Gastroesophageal sphincter (tissue), 4 donors: Measurements from ENCODE around the gene SGTB. TPM values are rescaled to one million over a fixed set of nuclear protein-coding genes. Genes with fewer than 3 reads are reported as not detected.

Experiments used
- ATAC-seq: fragments of 150-250 bp; one replicate; pipeline ENCODE4 v1.9.1; 2016; ENCODE audit warnings: mild to moderate bottlenecking, moderate library complexity
- H3K27ac ChIP-seq, 4 donors: fragments of 200-600 bp; sonication (generic) in 3 of 4; 1 replicate in 3 of 4; 2 replicates in 1 of 4; pipeline ENCODE4 v1.5.1; 2016 to 2019
- H3K27me3 ChIP-seq: fragments of 200-600 bp; sonication (generic); one replicate; pipeline ENCODE4 v1.5.1; 2019
- H3K36me3 ChIP-seq, 2 donors: fragments of 200-600 bp; sonication (generic); one replicate each; pipeline ENCODE4 v1.5.1; 2019; ENCODE audit warnings: control low read depth in 1 of 2
- H3K4me1 ChIP-seq, 3 donors: fragments of 200-600 bp; sonication (generic); 1 replicate in 2 of 3; 2 replicates in 1 of 3; pipeline ENCODE4 v1.5.1; 2016 to 2019; ENCODE audit warnings: control low read depth in 2 of 3
- H3K4me3 ChIP-seq, 2 donors: fragments of 200-600 bp; sonication (generic); one replicate each; pipeline ENCODE4 v1.5.1; 2019; ENCODE audit warnings: mild to moderate bottlenecking in 1 of 2, moderate library complexity in 1 of 2
- H3K9me3 ChIP-seq, 3 donors: fragments of 200-600 bp; sonication (generic); one replicate each; pipeline ENCODE4 v1.5.1; 2017 to 2019; ENCODE audit warnings: control low read depth in 2 of 3
- EP300 ChIP-seq: sonication (generic); formaldehyde crosslinking; IDR thresholded peaks from one replicate; pipeline ENCODE4 v1.6.1; 2017; ENCODE audit warnings: antibody characterized with exemption, mild to moderate bottlenecking
- POLR2A ChIP-seq, 2 donors: fragments of 450-650 bp; IDR thresholded peaks; one replicate each; pipeline ENCODE4 v1.6.1; 2017; ENCODE audit warnings: antibody characterized with exemption in 2 of 2, mild to moderate bottlenecking in 2 of 2, moderate library complexity in 1 of 2
- POLR2AphosphoS5 ChIP-seq: sonication (generic); formaldehyde crosslinking; IDR thresholded peaks from one replicate; pipeline ENCODE4 v1.6.1; 2017; ENCODE audit warnings: antibody characterized with exemption
- WGBS, 2 donors: methylation state at CpG; one replicate each; pipeline ENCODE4 v1.1.5; 2018; ENCODE audit warnings: low coverage in 1 of 2; 5-methylcytosine and 5-hydroxymethylcytosine counted together
- total RNA-seq, 4 donors: library from RNA; depleted of rRNA; stranded (reverse); fragments of >200 nt; gene quantifications; one replicate each; pipeline ENCODE4 v1.1.0, GENCODE V29; 2016
- TF ChIP-seq, protein P1 (sequence below), 4 experiments: fragments of 200-600 bp in 2 of 4; fragments of 450-650 bp in 2 of 4; sonication (generic) in 1 of 4; IDR thresholded peaks; one replicate each; pipeline ENCODE4 v1.5.1; 2017 to 2019; ENCODE audit warnings: antibody characterized with exemption in 4 of 4, mild to moderate bottlenecking in 2 of 4, moderate library complexity in 2 of 4

SGTB gene
- total RNA-seq, 4 donors from 2014 or later: 12.1 to 15.2 (median 14.3) TPM

DNA sequence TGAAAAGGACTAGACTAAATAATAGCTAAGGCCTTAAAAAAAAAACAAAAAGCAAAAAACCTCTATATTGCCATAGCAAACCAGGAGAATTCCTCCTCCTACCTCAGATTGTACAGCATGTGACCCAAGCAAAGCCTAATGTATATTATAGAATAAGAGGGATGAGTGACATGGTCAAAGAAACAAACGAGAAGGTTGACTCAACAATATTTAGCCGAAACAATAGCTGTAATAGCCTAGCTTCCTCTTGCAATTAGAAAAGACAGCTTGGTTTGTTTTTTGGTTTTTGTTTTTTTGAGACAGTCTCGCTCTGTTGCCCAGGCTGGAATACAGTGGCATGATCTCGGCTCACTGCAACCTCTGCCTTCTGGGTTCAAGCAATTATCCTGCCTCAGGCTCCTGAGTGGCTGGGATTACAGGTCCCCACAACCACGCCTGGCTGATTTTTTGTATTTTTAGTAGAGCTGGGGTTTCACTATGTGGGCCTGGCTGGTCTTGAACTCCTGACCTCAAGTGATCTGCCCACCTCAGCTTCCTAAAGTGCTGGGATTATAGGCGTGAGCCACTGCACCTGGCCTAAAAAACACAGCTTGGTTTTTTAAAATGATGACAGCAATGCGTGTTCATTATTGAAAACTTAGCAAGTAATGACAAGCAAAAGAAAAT, 5.7 kb upstream of the SGTB start:
- 73 to 89% methylated on average over 7 of the region's 7 CpGs for WGBS, 2 donors
- no peaks in the 10 kb centered on the region for H3K36me3 ChIP-seq
- ATAC-seq: no peak
- TF ChIP-seq, protein P1, sequence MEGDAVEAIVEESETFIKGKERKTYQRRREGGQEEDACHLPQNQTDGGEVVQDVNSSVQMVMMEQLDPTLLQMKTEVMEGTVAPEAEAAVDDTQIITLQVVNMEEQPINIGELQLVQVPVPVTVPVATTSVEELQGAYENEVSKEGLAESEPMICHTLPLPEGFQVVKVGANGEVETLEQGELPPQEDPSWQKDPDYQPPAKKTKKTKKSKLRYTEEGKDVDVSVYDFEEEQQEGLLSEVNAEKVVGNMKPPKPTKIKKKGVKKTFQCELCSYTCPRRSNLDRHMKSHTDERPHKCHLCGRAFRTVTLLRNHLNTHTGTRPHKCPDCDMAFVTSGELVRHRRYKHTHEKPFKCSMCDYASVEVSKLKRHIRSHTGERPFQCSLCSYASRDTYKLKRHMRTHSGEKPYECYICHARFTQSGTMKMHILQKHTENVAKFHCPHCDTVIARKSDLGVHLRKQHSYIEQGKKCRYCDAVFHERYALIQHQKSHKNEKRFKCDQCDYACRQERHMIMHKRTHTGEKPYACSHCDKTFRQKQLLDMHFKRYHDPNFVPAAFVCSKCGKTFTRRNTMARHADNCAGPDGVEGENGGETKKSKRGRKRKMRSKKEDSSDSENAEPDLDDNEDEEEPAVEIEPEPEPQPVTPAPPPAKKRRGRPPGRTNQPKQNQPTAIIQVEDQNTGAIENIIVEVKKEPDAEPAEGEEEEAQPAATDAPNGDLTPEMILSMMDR (IDR thresholded peaks at IDR 0.05): no peak
- TF ChIP-seq POLR2AphosphoS5: no peak
- TF ChIP-seq EP300: no peak
- no peak for TF ChIP-seq POLR2A (IDR thresholded peaks at IDR 0.05)
- H3K4me3 ChIP-seq: no peak overlapping the region
- H3K27me3 ChIP-seq: no peaks in the 10 kb centered on the region
- no peak overlapping the region for H3K27ac ChIP-seq
- peaks cover 0 to 14% (median 0%) of the 10 kb centered on the region in 3 donors for H3K4me1 ChIP-seq
- H3K9me3 ChIP-seq: no peaks in the 10 kb centered on the region

DNA sequence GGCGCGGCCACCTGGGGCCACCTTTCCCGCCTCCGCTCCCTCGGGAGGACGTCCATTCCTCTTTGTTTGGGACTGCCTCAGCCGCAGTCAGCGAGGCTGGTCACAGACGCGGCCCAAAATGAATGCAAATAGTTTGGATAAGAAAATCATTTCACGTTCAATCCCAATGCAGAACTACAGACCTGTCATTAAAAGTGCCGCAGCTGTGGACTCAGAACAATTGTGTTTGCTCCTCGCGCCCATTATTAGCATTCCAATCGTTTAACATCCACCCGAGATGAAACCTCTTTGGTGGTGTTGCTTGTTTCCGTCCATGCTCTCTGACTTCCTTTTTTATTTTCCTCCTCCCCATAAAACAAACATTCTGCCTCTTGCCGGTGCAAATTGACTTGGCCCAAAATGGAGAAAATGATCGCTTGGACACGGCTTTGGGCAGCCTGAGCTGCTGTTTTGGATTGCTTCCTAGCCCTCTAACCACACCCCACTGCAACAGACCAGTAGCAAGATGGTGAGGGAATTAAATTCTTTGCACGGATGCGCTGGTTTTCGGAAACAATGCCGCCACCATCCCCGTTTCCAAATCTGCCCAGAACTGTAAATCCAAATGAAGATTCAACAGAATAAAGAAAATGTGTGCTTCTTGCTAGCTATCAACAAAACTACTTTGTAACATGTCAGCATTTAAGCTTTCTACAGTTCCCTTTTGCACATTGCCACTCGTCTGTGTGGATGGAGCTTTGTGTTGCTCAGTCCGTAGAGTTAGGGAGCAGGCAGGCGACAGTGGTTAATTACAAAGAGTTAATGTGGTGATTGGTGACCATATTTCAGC, 880 bp upstream of the SGTB start:
- 6 to 7% methylated on average over 14 to 17 of the region's 28 CpGs for WGBS, 2 donors
- ATAC-seq: peak; percentile 32
- Histone ChIP-seq H3K27ac (peak overlapping the region; percentile 44 to 85 (median 80)), H3K4me1 (peaks cover 0 to 35% (median 0%) of the 10 kb centered on the region in 3 donors), H3K27me3 (no peaks in the 10 kb centered on the region), H3K36me3 (peaks cover 0 to 7% of the 10 kb centered on the region in 2 donors), H3K4me3 (peak overlapping the region; percentile 73 to 99), H3K9me3 (no peaks in the 10 kb centered on the region)
- TF ChIP-seq POLR2AphosphoS5: no peak
- no peak for TF ChIP-seq POLR2A (IDR thresholded peaks at IDR 0.05)
- TF ChIP-seq, protein P1 (IDR thresholded peaks at IDR 0.05): no peak
- TF ChIP-seq EP300: no peak

DNA sequence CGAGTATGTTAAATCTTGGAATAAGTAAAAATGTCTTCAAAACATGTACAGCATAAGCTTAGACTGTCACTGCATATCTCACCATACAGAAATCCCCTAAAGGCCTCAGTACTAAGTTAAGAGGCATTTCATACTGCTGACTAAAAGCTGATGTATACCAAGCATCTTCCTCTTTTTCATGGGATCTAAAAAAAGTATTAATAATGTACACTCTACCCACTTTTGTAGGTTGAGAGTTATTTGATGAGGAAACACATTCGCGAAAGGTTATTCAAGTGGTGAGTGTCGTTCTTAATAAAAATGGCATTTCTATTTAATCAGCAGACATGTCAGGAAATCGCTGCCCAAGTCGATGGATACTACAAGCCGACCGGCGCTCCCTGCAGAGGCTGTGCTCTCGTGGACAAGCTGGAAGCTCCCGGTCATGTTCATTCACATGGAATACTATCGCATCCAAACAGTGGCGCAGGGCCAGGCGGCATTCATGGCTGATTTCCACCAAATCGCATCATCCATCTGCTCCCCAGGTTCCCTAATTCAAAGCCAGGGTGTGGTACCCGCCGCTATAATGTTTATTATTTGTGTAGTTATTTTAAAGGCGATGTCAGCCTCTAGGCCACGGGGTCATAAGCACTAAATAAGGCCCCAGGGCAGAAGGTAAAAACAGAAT, 724 bp downstream of the SGTB start:
- 2 to 3% methylated on average over 11 to 19 of the region's 19 CpGs for WGBS, 2 donors
- TF ChIP-seq EP300 (no peak), POLR2AphosphoS5 (no peak), POLR2A (IDR thresholded peaks at IDR 0.05) (no peak)
- TF ChIP-seq, protein P1 (IDR thresholded peaks at IDR 0.05): no peak
- H3K4me3 ChIP-seq: peak overlapping the region; percentile 73 to 99
- no peaks in the 10 kb centered on the region for H3K9me3 ChIP-seq
- peaks cover 0 to 12% of the 10 kb centered on the region in 2 donors for H3K36me3 ChIP-seq
- peak; percentile 28 for ATAC-seq
- H3K4me1 ChIP-seq: peaks cover 0 to 35% (median 0%) of the 10 kb centered on the region in 3 donors
- H3K27ac ChIP-seq: peak overlapping the region; percentile 9 to 85 (median 80)
- H3K27me3 ChIP-seq: no peaks in the 10 kb centered on the region

DNA sequence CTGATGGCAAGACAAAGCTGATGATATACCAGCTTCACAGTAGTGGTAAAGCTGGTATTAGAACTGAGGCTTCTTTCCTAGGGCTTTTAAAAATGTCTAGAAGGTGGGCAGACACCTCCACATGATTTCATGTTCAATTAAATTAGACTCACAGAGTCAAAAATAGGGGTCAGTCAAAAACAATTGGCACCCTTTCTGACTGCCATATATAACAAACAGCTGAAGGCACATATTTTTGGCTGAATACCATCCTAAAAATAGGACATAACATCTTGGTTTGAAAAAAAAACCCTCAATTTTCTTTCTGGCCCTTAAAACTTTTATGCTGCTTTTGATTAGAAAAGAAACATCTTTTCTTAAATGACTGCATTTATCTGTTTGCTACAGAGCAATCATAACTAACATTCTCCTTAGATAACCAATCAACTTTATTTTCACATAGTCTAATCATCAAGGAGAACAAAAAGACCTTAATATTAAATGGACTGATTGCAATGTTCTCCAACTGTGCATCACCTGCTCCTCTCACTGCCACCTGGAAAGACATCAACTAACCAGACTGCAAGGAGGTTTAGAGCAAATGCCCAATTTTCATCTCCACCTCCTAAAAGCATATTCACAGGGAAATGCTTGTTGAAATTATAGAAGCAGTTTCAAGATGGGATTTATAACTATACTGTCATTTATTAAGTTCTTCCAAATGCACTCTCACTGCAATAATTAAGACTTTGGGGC, 3.2 kb downstream of the SGTB start:
- Histone ChIP-seq H3K27ac (no peak overlapping the region), H3K9me3 (no peaks in the 10 kb centered on the region), H3K36me3 (peaks cover 0 to 22% of the 10 kb centered on the region in 2 donors), H3K27me3 (no peaks in the 10 kb centered on the region), H3K4me1 (peaks cover 0 to 27% (median 0%) of the 10 kb centered on the region in 3 donors), H3K4me3 (no peak overlapping the region)
- TF ChIP-seq POLR2AphosphoS5: no peak
- TF ChIP-seq, protein P1 (IDR thresholded peaks at IDR 0.05): no peak
- no peak for TF ChIP-seq POLR2A (IDR thresholded peaks at IDR 0.05)
- no peak for TF ChIP-seq EP300
- no peak for ATAC-seq
